ENCODE results near the gene STARD10.

DNA sequence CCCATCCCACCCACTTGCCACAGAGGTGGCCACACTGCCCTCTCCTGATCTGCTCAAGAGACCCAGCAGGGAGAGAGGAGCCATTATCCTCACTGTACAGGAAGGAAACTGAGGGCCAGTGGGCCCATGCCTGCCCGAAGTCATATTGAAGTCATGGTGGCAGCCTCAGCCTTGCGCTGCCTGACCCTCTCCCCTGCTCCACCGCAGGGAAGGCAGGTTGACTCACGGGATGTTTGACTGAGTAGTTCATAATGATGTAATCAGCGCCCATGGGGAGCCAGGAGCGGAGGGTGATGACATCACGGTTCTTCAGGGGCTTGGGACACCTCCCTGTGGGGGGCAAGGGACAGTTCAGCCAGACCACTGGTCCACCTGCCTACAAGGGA, 35.5 kb downstream of the STARD10 start:
- TF ChIP-seq POLR2AphosphoS5 (IDR thresholded peaks at IDR 0.05; ENCODE audit: low read depth, low read length) (no peak), TAF1 (IDR thresholded peaks at IDR 0.05; ENCODE audit: borderline replicate concordance, insufficient read depth, low read length) (no peak)
- TF ChIP-seq, protein P1, sequence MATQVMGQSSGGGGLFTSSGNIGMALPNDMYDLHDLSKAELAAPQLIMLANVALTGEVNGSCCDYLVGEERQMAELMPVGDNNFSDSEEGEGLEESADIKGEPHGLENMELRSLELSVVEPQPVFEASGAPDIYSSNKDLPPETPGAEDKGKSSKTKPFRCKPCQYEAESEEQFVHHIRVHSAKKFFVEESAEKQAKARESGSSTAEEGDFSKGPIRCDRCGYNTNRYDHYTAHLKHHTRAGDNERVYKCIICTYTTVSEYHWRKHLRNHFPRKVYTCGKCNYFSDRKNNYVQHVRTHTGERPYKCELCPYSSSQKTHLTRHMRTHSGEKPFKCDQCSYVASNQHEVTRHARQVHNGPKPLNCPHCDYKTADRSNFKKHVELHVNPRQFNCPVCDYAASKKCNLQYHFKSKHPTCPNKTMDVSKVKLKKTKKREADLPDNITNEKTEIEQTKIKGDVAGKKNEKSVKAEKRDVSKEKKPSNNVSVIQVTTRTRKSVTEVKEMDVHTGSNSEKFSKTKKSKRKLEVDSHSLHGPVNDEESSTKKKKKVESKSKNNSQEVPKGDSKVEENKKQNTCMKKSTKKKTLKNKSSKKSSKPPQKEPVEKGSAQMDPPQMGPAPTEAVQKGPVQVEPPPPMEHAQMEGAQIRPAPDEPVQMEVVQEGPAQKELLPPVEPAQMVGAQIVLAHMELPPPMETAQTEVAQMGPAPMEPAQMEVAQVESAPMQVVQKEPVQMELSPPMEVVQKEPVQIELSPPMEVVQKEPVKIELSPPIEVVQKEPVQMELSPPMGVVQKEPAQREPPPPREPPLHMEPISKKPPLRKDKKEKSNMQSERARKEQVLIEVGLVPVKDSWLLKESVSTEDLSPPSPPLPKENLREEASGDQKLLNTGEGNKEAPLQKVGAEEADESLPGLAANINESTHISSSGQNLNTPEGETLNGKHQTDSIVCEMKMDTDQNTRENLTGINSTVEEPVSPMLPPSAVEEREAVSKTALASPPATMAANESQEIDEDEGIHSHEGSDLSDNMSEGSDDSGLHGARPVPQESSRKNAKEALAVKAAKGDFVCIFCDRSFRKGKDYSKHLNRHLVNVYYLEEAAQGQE (IDR thresholded peaks at IDR 0.05; ENCODE audit: insufficient read depth in 1 of 2, low read depth in 2 of 2, low read length in 2 of 2) = no peak

Data from PFSK-1 (cell line).